CD4-positive, alpha-beta T cell (primary cell): Measurements from ENCODE around the gene SPATA13. TPM values are rescaled to one million over a fixed set of nuclear protein-coding genes. Genes with fewer than 3 reads are reported as not detected.

Source experiments
- ATAC-seq: fragments of 200-7000 bp; cut with Tn5 transposase; one replicate; pipeline ENCODE4 v1.10.0; 2022; ENCODE audit warnings: mild to moderate bottlenecking; ENCODE audit not compliant: poor library complexity
- CTCF ChIA-PET: fragments of 350-600 bp; sonication (Branson Sonifier 250); formaldehyde crosslinking; loops from one replicate; lab custom pipeline; 2021; ENCODE audit warnings: antibody characterized with exemption, inconsistent platforms; lab: Charles Lee
- POLR2A ChIA-PET: fragments of 350-600 bp; sonication (Branson Sonifier 250); formaldehyde crosslinking; loops from one replicate; lab custom pipeline; 2021; ENCODE audit warnings: antibody characterized with exemption, inconsistent platforms; lab: Charles Lee
- DNase-seq, 14 experiments: peaks; one replicate each; pipeline ENCODE4 v3.0.0-alpha.2; 2013 to 2020; ENCODE audit warnings: mixed read lengths in 2 of 14
- H3K27ac ChIP-seq, 2 donors: one replicate each; pipeline versions ENCODE4 v1.5.1 to v1.7.0; 2013; ENCODE audit warnings: low read length in 2 of 2, low read depth in 1 of 2, mild to moderate bottlenecking in 1 of 2
- H3K27me3 ChIP-seq, 2 experiments: 1 replicate in 1 of 2; 2 replicates in 1 of 2; pipeline versions ENCODE4 v1.6.1 to v1.7.0; 2013; ENCODE audit warnings: low read length in 2 of 2, control low read depth in 1 of 2, mild to moderate bottlenecking in 1 of 2, moderate library complexity in 1 of 2; ENCODE audit not compliant: insufficient read depth in 2 of 2, control insufficient read depth in 1 of 2
- H3K36me3 ChIP-seq: one replicate; pipeline ENCODE4 v1.6.1; 2013; ENCODE audit warnings: low read length, control low read depth; ENCODE audit not compliant: insufficient read depth
- H3K4me1 ChIP-seq: one replicate; pipeline ENCODE4 v1.6.1; 2013; ENCODE audit warnings: low read length, control low read depth; ENCODE audit not compliant: insufficient read depth
- H3K4me3 ChIP-seq: one replicate; pipeline ENCODE4 v1.5.1; 2013; ENCODE audit warnings: mild to moderate bottlenecking, low read length, moderate library complexity
- H3K9me3 ChIP-seq, 2 experiments: 1 replicate in 1 of 2; 2 replicates in 1 of 2; pipeline versions ENCODE4 v1.6.1 to v1.7.0; 2013; ENCODE audit warnings: low read length in 2 of 2, mild to moderate bottlenecking in 2 of 2, control low read depth in 1 of 2, moderate library complexity in 1 of 2; ENCODE audit not compliant: control insufficient read depth in 1 of 2, insufficient read depth in 1 of 2
- H3K27ac Mint-ChIP-seq: one replicate; pipeline ENCODE4 v1.8.0; 2020; ENCODE audit warnings: mixed read lengths
- H3K27me3 Mint-ChIP-seq: one replicate; pipeline ENCODE4 v1.8.0; 2021; ENCODE audit warnings: mixed read lengths
- H3K36me3 Mint-ChIP-seq: one replicate; pipeline ENCODE4 v1.8.0; 2021; ENCODE audit warnings: low read depth, mixed read lengths
- H3K4me1 Mint-ChIP-seq: one replicate; pipeline ENCODE4 v1.8.0; 2021; ENCODE audit warnings: low read depth, mixed read lengths
- H3K4me3 Mint-ChIP-seq: one replicate; pipeline ENCODE4 v1.8.0; 2020; ENCODE audit warnings: mild to moderate bottlenecking, mixed read lengths
- H3K9me3 Mint-ChIP-seq: one replicate; pipeline ENCODE4 v1.8.0; 2020; ENCODE audit warnings: mixed read lengths
- CTCF ChIP-seq: fragments of 200-600 bp; IDR thresholded peaks from one replicate; pipeline ENCODE4 v1.8.0; 2022; ENCODE audit warnings: antibody characterized with exemption, mild to moderate bottlenecking
- intact Hi-C, 2 experiments: fragments of 100-400 bp; cut with DNase I in 1 of 2; cut with micrococcal nuclease in 1 of 2; formaldehyde crosslinking; loops; one replicate each; pipeline versions ENCODE4 v1.15.1 to v1.9.0; 2023 to 2025; cut with DNase I, micrococcal nuclease
- total RNA-seq, 174 experiments: library from RNA in 2 of 174; stranded (reverse) in 2 of 174; gene quantifications; one replicate each; pipeline ENCODE4 v1.2.3 and lab custom pipeline; 2021 to 2026

SPATA13 gene
- total RNA-seq, 2 experiments from 2014 or later = 87.7 to 94.6 TPM

- Histone ChIP-seq H3K27me3 (no peaks in the 10 kb centered on the region), H3K36me3 (no peaks in the 10 kb centered on the region), H3K9me3 (no peaks in the 10 kb centered on the region), H3K4me1 (peaks cover 10% of the 10 kb centered on the region), H3K4me3 (no peak overlapping the region), H3K27ac (no peak overlapping the region)
- no peaks in the 10 kb centered on the region for H3K27me3 Mint-ChIP-seq
- no peak for DNase-seq
- POLR2A ChIA-PET = no interaction called here
- H3K4me1 Mint-ChIP-seq = peaks cover 10% of the 10 kb centered on the region
- no peaks in the 10 kb centered on the region for H3K36me3 Mint-ChIP-seq
- no peaks in the 10 kb centered on the region for H3K9me3 Mint-ChIP-seq
- CTCF ChIA-PET = interaction anchor here (0.6 to 3.6 kb wide), 2 partner anchors 24 to 165 kb away, joined by 3 to 12 read pairs; no protein-coding TSS in a partner anchor
- no peak overlapping the region for H3K4me3 Mint-ChIP-seq
- intact Hi-C loops = loop anchor here in 1 of 2 experiments (2.0 to 5.0 kb wide), 2 partner anchors 55 to 297 kb away; partner anchors contain the start of gene SPATA13
- no peak overlapping the region for H3K27ac Mint-ChIP-seq
- TF ChIP-seq CTCF = no peak
- no peak for ATAC-seq
Measured at GRCh38 chr13:24217601-24218281, 57.2 kb downstream of the SPATA13 start.

GRCh38 chr13:24218338-24218737, 57.8 kb downstream of the SPATA13 start:
- intact Hi-C loops = loop anchor here in 1 of 2 experiments (2.0 to 5.0 kb wide), 2 partner anchors 56 to 298 kb away; partner anchors contain the start of gene SPATA13

GRCh38 chr13:24218977-24219376, 58.5 kb downstream of the SPATA13 start:
- TF ChIP-seq CTCF = no peak
- no peak for ATAC-seq
- no peaks in the 10 kb centered on the region for H3K27me3 ChIP-seq
- Mint-ChIP-seq H3K4me1 (peaks cover 11% of the 10 kb centered on the region), H3K27me3 (no peaks in the 10 kb centered on the region), H3K27ac (no peak overlapping the region), H3K36me3 (no peaks in the 10 kb centered on the region), H3K4me3 (no peak overlapping the region), H3K9me3 (no peaks in the 10 kb centered on the region)
- peaks cover 17% of the 10 kb centered on the region for H3K4me1 ChIP-seq
- H3K36me3 ChIP-seq = no peaks in the 10 kb centered on the region
- POLR2A ChIA-PET = interaction anchor here (1.8 kb wide), 1 partner anchor 10 kb away, joined by 6 read pairs; no protein-coding TSS in a partner anchor
- no peak overlapping the region for H3K4me3 ChIP-seq
- H3K9me3 ChIP-seq = no peaks in the 10 kb centered on the region
- no peak for DNase-seq
- no peak overlapping the region for H3K27ac ChIP-seq
- intact Hi-C loops = loop anchor here in 1 of 2 experiments (2.0 to 5.0 kb wide), 2 partner anchors 57 to 298 kb away; partner anchors contain the start of gene SPATA13
- CTCF ChIA-PET = interaction anchor here (0.6 to 3.6 kb wide), 4 partner anchors 10 to 199 kb away, joined by 3 to 12 read pairs (median 4); no protein-coding TSS in a partner anchor

More at GRCh38 chr13:24218338-24218737, 57.8 kb downstream of the SPATA13 start:
- Histone ChIP-seq H3K4me3 (no peak overlapping the region), H3K27ac (no peak overlapping the region), H3K27me3 (no peaks in the 10 kb centered on the region), H3K4me1 (peaks cover 10% of the 10 kb centered on the region), H3K36me3 (no peaks in the 10 kb centered on the region), H3K9me3 (no peaks in the 10 kb centered on the region)
- ChIA-PET CTCF (interaction anchor here (0.6 to 3.6 kb wide), 3 partner anchors 11 to 165 kb away, joined by 3 to 12 read pairs (median 3); no protein-coding TSS in a partner anchor), POLR2A (no interaction called here)
- ATAC-seq (no peak), DNase-seq (no peak)
- Mint-ChIP-seq H3K27me3 (no peaks in the 10 kb centered on the region), H3K4me1 (peaks cover 10% of the 10 kb centered on the region), H3K9me3 (no peaks in the 10 kb centered on the region), H3K4me3 (no peak overlapping the region), H3K36me3 (no peaks in the 10 kb centered on the region), H3K27ac (no peak overlapping the region)
- no peak for TF ChIP-seq CTCF
